HG02981 (cell line): ENCODE results near the gene NUDT1.
"Not testable (repeated sequence)": the region's sequence is repeated elsewhere in the genome, so short reads cannot be mapped to it uniquely, and the experiment has no call there.

Source experiments
- ATAC-seq: cut with Tn5 transposase; IDR thresholded peaks from one replicate; pipeline ENCODE4 v1.9.1; 2021; ENCODE audit warnings: mild to moderate bottlenecking, moderate library complexity; ENCODE audit not compliant: unreplicated experiment

Gene NUDT1

GRCh38 chr7:2264158-2264557, 22.1 kb downstream of the NUDT1 start:
- no peak for ATAC-seq

- ATAC-seq, result no peak
Measured at GRCh38 chr7:2266911-2267310, 24.9 kb downstream of the NUDT1 start.

- not testable (repeated sequence) for ATAC-seq
Measured at GRCh38 chr7:2269089-2269990, 27.3 kb downstream of the NUDT1 start.

- ATAC-seq, result no peak
Measured at GRCh38 chr7:2269991-2270460, 28.0 kb downstream of the NUDT1 start.

GRCh38 chr7:2270495-2270894, 28.5 kb downstream of the NUDT1 start:
- no peak for ATAC-seq

- no peak for ATAC-seq
Measured at GRCh38 chr7:2271273-2272026, 29.4 kb downstream of the NUDT1 start.

DNA sequence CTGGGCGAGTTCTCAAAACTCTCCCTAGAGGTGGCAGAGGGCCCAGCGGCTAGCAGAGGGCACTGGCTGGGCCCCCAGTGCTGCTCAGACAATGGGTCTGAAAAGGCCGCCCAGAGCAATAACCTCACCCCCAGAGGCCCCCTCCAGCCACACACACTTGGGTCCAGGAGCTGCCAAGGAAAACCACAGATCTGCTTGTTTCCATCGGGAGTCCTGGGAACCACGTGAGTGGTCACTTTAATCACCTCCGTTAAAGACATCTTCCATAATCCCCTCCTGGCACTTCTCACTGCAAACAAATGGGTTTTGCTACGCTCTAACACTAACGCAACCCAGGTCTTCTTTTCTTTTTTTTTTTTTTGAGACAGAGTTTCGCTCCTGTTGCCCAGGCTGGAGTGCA, 30.0 kb downstream of the NUDT1 start:
- ATAC-seq, result no peak

GRCh38 chr7:2273866-2274265, 31.8 kb downstream of the NUDT1 start:
- no peak for ATAC-seq

- no peak for ATAC-seq
Measured at GRCh38 chr7:2274666-2275065, 32.6 kb downstream of the NUDT1 start.

- no peak for ATAC-seq
Measured at GRCh38 chr7:2275101-2275500, 33.1 kb downstream of the NUDT1 start.

DNA sequence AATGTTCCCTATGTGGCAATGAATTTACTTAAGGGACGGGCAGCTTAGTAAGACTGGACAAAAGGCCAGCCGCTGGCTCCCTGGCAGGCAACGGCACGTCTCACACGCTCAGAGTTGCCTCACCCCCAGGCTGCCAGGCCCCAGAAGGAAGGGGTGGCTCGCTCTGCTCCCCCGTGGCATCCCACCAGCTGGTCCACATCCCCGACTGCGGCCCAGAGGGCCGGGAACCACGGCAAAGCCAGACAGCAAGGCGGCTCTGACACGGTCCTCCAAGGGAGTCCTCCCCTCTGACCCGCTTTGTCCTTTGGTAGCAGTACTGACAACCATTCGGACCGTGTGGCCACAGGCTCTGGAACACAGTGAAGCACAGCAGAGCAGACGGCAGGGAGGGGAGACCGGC, 34.1 kb downstream of the NUDT1 start:
- ATAC-seq, result no peak

- no peak for ATAC-seq
Measured at GRCh38 chr7:2278026-2278425, 36.0 kb downstream of the NUDT1 start.

DNA sequence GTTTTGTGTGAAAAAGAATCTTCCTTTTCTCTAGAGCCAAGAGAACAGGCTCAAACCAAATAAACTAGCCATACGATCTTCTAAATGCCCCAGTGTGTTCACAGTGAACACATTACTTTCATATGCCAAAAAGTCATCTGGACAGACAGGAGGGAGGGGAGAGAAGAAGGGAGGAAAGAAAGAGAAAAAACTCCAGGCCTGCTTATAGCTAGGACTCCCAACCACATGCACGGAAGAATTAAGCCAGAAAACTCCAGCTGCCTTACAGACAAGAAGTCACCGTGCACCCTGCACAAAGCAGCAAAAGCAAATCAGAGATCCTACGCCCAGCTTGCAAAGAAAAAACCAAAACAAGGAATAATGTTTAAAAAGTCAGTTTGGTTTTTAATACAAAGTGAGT, 37.9 kb downstream of the NUDT1 start:
- ATAC-seq, result no peak

DNA sequence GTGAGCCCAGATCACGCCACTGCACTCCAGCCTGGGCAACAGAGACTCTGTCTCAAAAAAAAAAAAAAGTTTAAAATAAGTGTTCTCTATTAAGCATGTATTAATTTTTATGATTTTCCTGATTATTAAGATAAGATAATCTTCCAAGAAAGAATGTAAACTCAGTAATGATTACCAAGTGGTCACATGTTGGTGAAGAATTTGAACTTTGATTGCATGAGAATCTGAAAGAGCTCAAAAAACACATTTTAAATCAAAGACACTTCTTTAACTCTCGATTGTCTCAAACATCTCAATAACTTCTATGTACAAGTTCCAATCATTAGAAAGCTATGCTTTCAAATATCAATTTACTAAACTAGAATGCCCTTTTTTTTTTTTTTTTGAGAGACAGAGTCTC, 38.4 kb downstream of the NUDT1 start:
- no peak for ATAC-seq

- no peak for ATAC-seq
Measured at GRCh38 chr7:2281541-2281940, 39.5 kb downstream of the NUDT1 start.

GRCh38 chr7:2282185-2282751, 40.2 kb downstream of the NUDT1 start:
- no peak for ATAC-seq

DNA sequence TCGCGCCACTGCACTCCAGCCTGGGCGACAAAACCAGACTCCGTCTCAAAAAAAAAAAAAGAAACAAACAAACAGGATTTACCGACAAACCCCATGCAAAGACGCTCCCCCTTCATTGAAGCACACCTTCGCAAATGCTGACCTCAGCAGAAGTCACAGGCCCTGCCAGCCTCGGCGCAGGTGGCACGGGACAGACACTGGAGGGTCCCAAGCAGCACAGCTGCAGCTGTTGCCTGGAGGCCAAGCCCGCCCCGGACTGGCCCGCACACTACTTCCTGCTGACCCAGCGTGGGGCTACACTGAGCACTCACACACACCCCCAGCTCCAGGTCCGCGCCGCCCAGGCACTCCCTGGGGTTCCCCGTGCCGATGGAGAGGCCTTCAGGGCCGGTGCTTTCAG, 41.0 kb downstream of the NUDT1 start:
- ATAC-seq, result no peak

DNA sequence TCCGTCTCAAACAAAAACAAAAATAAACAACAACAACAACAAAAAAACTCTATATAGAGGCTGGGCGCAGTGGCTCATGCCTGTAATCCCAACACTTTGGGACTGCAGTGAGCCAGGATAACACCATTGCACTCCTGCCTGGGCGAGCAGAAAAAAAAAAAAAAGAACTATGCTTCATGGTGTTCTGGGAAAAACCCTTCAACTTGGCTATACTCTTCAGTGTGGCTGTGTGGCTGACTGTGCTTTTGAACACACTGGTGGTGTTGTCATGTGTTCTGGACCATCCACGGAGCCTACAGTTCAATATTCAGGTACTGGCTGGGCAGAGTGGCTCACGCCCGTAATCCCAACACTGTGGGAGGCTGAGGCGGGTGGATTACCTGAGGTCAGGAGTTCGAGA, 45.7 kb downstream of the NUDT1 start:
- ATAC-seq, result no peak

DNA sequence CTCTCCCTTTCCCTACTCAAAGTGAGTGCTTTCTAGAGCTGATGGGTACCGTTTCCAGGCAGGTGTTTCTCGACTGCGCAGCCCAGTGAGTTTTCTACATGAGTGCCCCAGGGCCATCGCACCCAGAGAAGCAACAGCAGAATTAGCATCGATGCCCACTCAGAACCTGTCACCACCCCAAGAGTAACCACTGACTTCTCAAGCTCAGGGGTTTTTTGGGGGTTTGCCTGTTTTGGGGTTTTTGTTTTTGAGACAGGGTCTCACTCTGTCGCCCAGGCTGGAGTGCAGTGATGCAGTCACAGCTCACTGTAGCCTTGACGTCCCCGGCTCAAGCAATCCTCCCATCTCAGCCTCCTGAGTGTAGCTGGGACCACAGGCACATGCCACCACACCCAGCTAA, 46.5 kb downstream of the NUDT1 start:
- peak; percentile 60 for ATAC-seq

GRCh38 chr7:2289111-2289586, 47.1 kb downstream of the NUDT1 start:
- ATAC-seq, result no peak

DNA sequence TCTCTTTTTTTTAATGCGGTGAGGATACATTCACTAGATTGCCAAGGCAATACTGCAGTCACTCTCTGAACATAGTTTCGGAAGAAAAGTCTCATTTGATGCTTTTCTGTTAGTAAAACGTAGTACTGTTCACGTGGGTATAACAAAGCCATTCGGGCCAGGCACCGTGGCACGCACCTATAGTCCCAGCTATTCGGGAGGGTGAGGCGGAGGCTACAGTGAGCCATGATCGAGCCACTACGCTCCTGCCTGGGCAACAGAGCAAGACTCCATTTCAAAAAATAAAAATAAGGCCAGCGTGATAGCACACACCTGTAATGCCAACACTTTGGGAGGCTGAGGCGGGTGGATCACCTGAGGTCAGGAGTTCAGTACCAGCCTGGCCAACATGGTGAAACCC, 47.6 kb downstream of the NUDT1 start:
- ATAC-seq, result no peak

- no peak for ATAC-seq
Measured at GRCh38 chr7:2290877-2291276, 48.9 kb downstream of the NUDT1 start.
